GM23338 (cell line): ENCODE results near the gene HSPG2. TPM values are rescaled to one million over a fixed set of nuclear protein-coding genes. Genes with fewer than 3 reads are reported as not detected.

Experiments
- ATAC-seq: fragments of 200-7000 bp; cut with Tn5 transposase; 3 replicates; pipeline ENCODE4 v1.9.1; 2020
- DNase-seq: peaks from one replicate; pipeline ENCODE4 v3.0.0-alpha.2; 2015; ENCODE audit warnings: low spot score
- H2AFZ ChIP-seq: fragments of 200-600 bp; sonication (generic); 2 replicates; pipeline ENCODE4 v1.8.0; 2016; ENCODE audit warnings: antibody characterized with exemption, mild to moderate bottlenecking, moderate library complexity
- H3F3A ChIP-seq: fragments of 200-600 bp; sonication (generic); replicated peaks from 2 replicates; pipeline ENCODE4 v1.8.0; 2017; ENCODE audit warnings: antibody characterized with exemption, mixed run types, low read depth
- H3K27ac ChIP-seq: fragments of 200-600 bp; sonication (generic); 2 replicates; pipeline ENCODE4 v1.6.1; 2016; ENCODE audit warnings: low read depth
- H3K27me3 ChIP-seq: fragments of 200-600 bp; sonication (generic); 2 replicates; pipeline ENCODE4 v1.8.0; 2016; ENCODE audit warnings: mild to moderate bottlenecking, mixed run types, moderate library complexity; ENCODE audit not compliant: insufficient read depth
- H3K36me3 ChIP-seq: fragments of 200-600 bp; sonication (generic); 2 replicates; pipeline ENCODE4 v1.8.0; 2016; ENCODE audit warnings: mild to moderate bottlenecking; ENCODE audit not compliant: insufficient read depth
- H3K4me1 ChIP-seq: fragments of 200-600 bp; sonication (generic); 2 replicates; pipeline ENCODE4 v1.8.0; 2016; ENCODE audit warnings: mild to moderate bottlenecking, moderate library complexity; ENCODE audit not compliant: insufficient read depth
- H3K4me2 ChIP-seq: fragments of 200-600 bp; sonication (generic); 2 replicates; pipeline ENCODE4 v1.7.1; 2017; ENCODE audit warnings: mixed run types
- H3K4me3 ChIP-seq: fragments of 200-600 bp; sonication (generic); 2 replicates; pipeline ENCODE4 v1.6.1; 2016; ENCODE audit warnings: mixed run types
- H3K79me2 ChIP-seq: fragments of 200-600 bp; sonication (generic); replicated peaks from 2 replicates; pipeline ENCODE4 v1.8.0; 2017; ENCODE audit warnings: mild to moderate bottlenecking; ENCODE audit not compliant: insufficient read depth
- H3K9me2 ChIP-seq: fragments of 200-600 bp; sonication (generic); 2 replicates; pipeline ENCODE4 v1.8.0; 2017; ENCODE audit not compliant: insufficient read depth
- H4K20me1 ChIP-seq: fragments of 200-600 bp; sonication (generic); replicated peaks from 2 replicates; pipeline ENCODE4 v1.8.0; 2017; ENCODE audit warnings: mild to moderate bottlenecking; ENCODE audit not compliant: insufficient read depth
- H3K27ac Mint-ChIP-seq: 2 replicates; pipeline ENCODE4 v1.8.0; 2020; ENCODE audit warnings: inconsistent platforms, mild to moderate bottlenecking, moderate library complexity, mixed read lengths
- H3K27me3 Mint-ChIP-seq: 3 replicates; pipeline ENCODE4 v1.8.0; 2022; ENCODE audit warnings: low read depth, mild to moderate bottlenecking, moderate library complexity, mixed read lengths, inconsistent platforms; ENCODE audit not compliant: insufficient read depth, poor library complexity
- H3K36me3 Mint-ChIP-seq: 3 replicates; pipeline ENCODE4 v1.8.0; 2021; ENCODE audit warnings: low read depth, mild to moderate bottlenecking, inconsistent platforms, moderate library complexity, mixed read lengths
- H3K4me1 Mint-ChIP-seq: 3 replicates; pipeline ENCODE4 v1.8.0; 2020; ENCODE audit warnings: mild to moderate bottlenecking, inconsistent platforms, mixed read lengths
- H3K4me3 Mint-ChIP-seq: 3 replicates; pipeline ENCODE4 v1.8.0; 2021; ENCODE audit warnings: moderate library complexity, mild to moderate bottlenecking, inconsistent platforms, mixed read lengths
- H3K9me3 Mint-ChIP-seq: 3 replicates; pipeline ENCODE4 v1.8.0; 2020; ENCODE audit warnings: moderate library complexity, mild to moderate bottlenecking, inconsistent platforms, mixed read lengths
- CREB1 ChIP-seq: fragments of 250-450 bp; sonication (Bioruptor Pico); IDR thresholded peaks from 2 replicates; pipeline ENCODE4 v1.5.0; 2020; ENCODE audit warnings: low read depth, mild to moderate bottlenecking, moderate library complexity
- CTCF ChIP-seq, 2 experiments: fragments of 200-600 bp in 1 of 2; sonication (generic) in 1 of 2; conservative IDR thresholded peaks; 2 replicates each; pipeline versions ENCODE4 v1.5.1 to v1.6.1; 2016 to 2017; ENCODE audit warnings: antibody characterized with exemption in 2 of 2, low read depth in 2 of 2, mild to moderate bottlenecking in 2 of 2, moderate library complexity in 1 of 2
- EZH2 ChIP-seq: fragments of 200-600 bp; sonication (generic); IDR thresholded peaks from one replicate; pipeline ENCODE4 v1.8.0; 2017; ENCODE audit warnings: antibody characterized with exemption, mild to moderate bottlenecking, low read depth; ENCODE audit not compliant: unreplicated experiment
- EZH2phosphoT487 ChIP-seq: fragments of 200-600 bp; sonication (generic); IDR thresholded peaks from one replicate; pipeline ENCODE4 v1.8.1; 2018; ENCODE audit warnings: antibody characterized with exemption; ENCODE audit not compliant: unreplicated experiment
- NANOG ChIP-seq: IDR thresholded peaks from 2 replicates; pipeline ENCODE4 v1.6.1; 2016; ENCODE audit warnings: antibody characterized with exemption, borderline replicate concordance
- POLR2AphosphoS5 ChIP-seq: IDR thresholded peaks from 2 replicates; pipeline ENCODE4 v1.6.1; 2016; ENCODE audit warnings: antibody characterized with exemption, low read depth
- REST ChIP-seq: IDR thresholded peaks from one replicate; pipeline ENCODE4 v1.6.1; 2018; ENCODE audit warnings: antibody characterized with exemption; ENCODE audit not compliant: unreplicated experiment
- ZNF331 ChIP-seq: fragments of 250-450 bp; sonication (Bioruptor Pico); IDR thresholded peaks from 2 replicates; pipeline ENCODE4 v1.5.0; 2020; ENCODE audit warnings: low read depth, mild to moderate bottlenecking, moderate library complexity
- ZNF462 ChIP-seq: fragments of 250-450 bp; sonication (Bioruptor Pico); IDR thresholded peaks from 2 replicates; pipeline ENCODE4 v1.5.0; 2020; ENCODE audit warnings: mild to moderate bottlenecking, moderate library complexity
- polyA plus RNA-seq: library from polyadenylated mRNA; unstranded; fragments of >200 nt; fragmentation: Nextera tagmentation; extraction: Ambion mirVana; gene quantifications from 2 replicates; pipeline ENCODE4 v1.2.1, GENCODE V29; 2016
- total RNA-seq: library from RNA; depleted of rRNA; stranded (reverse); fragments of >200 nt; shearing (Covaris generic); gene quantifications from 2 replicates; pipeline ENCODE4 v1.2.3, GENCODE V29; 2014

The HSPG2 gene
- total and polyA plus RNA-seq, 2 experiments from 2014 or later = 14.9 to 70.8 TPM

- no peak for TF ChIP-seq CREB1
- no peak for TF ChIP-seq NANOG
- no peak for TF ChIP-seq REST
- TF ChIP-seq ZNF331 (CRISPR knock-in tag) = no peak
- no peak for TF ChIP-seq CTCF (conservative IDR thresholded peaks at IDR 0.05; ENCODE audit: low read depth in 2 of 2)
- TF ChIP-seq EZH2phosphoT487 = no peak
- TF ChIP-seq POLR2AphosphoS5 = no peak
- TF ChIP-seq EZH2 = no peak
Observed at GRCh38 chr1:21861602-21862429, 75.3 kb downstream of the HSPG2 start (continued).

- H3K36me3 ChIP-seq = peaks cover 5% of the 10 kb centered on the region; the same call in 1 of the 2 replicates
- H3K27me3 ChIP-seq = no peaks in the 10 kb centered on the region
- no peak overlapping the region for H3K4me3 ChIP-seq
- no peak overlapping the region for H3K4me2 ChIP-seq
- no peaks in the 10 kb centered on the region for H3K9me3 Mint-ChIP-seq
- H3K27me3 Mint-ChIP-seq = peaks cover 9% of the 10 kb centered on the region
- no peak overlapping the region for H2AFZ ChIP-seq
- no peaks in the 10 kb centered on the region for H3F3A ChIP-seq
- no peak overlapping the region for H3K4me3 Mint-ChIP-seq
- no peaks in the 10 kb centered on the region for H3K79me2 ChIP-seq
- DNase-seq (no peak), ATAC-seq (no peak)
- no peaks in the 10 kb centered on the region for H4K20me1 ChIP-seq
- H3K27ac ChIP-seq = no peak overlapping the region
- H3K4me1 ChIP-seq = no peaks in the 10 kb centered on the region; the same call in 1 of the 2 replicates
- H3K27ac Mint-ChIP-seq = no peak overlapping the region
- peaks cover 5% of the 10 kb centered on the region for H3K4me1 Mint-ChIP-seq
- H3K36me3 Mint-ChIP-seq = peaks cover 57% of the 10 kb centered on the region
- H3K9me2 ChIP-seq = no peaks in the 10 kb centered on the region
- no peak for TF ChIP-seq ZNF462 (CRISPR knock-in tag)
- TF ChIP-seq ZNF331 (CRISPR knock-in tag) = no peak
- TF ChIP-seq EZH2 = no peak
- TF ChIP-seq CTCF (conservative IDR thresholded peaks at IDR 0.05; ENCODE audit: low read depth in 2 of 2) = no peak
- TF ChIP-seq CREB1 = no peak
Observed at GRCh38 chr1:21860971-21861370, 76.1 kb downstream of the HSPG2 start.
